ENCODE results near the gene SDR42E2. TPM values are rescaled to one million over a fixed set of nuclear protein-coding genes. Genes with fewer than 3 reads are reported as not detected.
A peak's percentile ranks its signal among the peaks of the same experiment; 100 is the strongest.

The SDR42E2 gene
- polyA plus RNA-seq, 3 donors: 0.16 to 0.23 TPM; not detected in 1

- Mint-ChIP-seq H3K9me3 (no peaks in the 10 kb centered on the region), H3K36me3 (no peaks in the 10 kb centered on the region), H3K27ac (peak overlapping the region in 1 of 7 donors; percentile 33), H3K4me3 (no peak overlapping the region), H3K4me1 (peaks cover 29% of the 10 kb centered on the region), H3K27me3 (ENCODE audit: low read depth in 3 of 3) (peaks cover under 1 to 14% (median 5%) of the 10 kb centered on the region in 3 donors)
- H3K27me3 ChIP-seq (ENCODE audit: control insufficient read depth in 2 of 2, insufficient read depth in 2 of 2, low read length in 2 of 2): no peaks in the 10 kb centered on the region
- H3K4me2 ChIP-seq (replicated peaks; ENCODE audit: extremely low read depth, low read length, poor library complexity, severe bottlenecking): no peak overlapping the region
- H3K27ac ChIP-seq (ENCODE audit: low read depth in 1 of 2, low read length in 2 of 2): no peak overlapping the region
- DNase-seq: no peak
- intact Hi-C loops (cut with micrococcal nuclease): loop anchor here (2.0 kb wide), 1 partner anchor 187 kb away; the partner anchor contains the start of gene PDZD9 (in 2 of the 2)
- H3K36me3 ChIP-seq (replicated peaks in 1 of 2; ENCODE audit: control insufficient read depth in 1 of 2, insufficient read depth in 2 of 2, low read length in 2 of 2): no peaks in the 10 kb centered on the region
- WGBS (ENCODE audit: insufficient coverage): 58% methylated on average over 2 of the region's 2 CpGs
- H2AFZ ChIP-seq (ENCODE audit: insufficient read depth, low read depth, low read length, poor library complexity, severe bottlenecking): no peak overlapping the region
- H3K4me1 ChIP-seq (ENCODE audit: control insufficient read depth in 1 of 2, insufficient read depth in 2 of 2, low read length in 2 of 2): peaks cover 32 to 33% of the 10 kb centered on the region in 2 donors
- no peak overlapping the region for H3K9ac ChIP-seq (ENCODE audit: insufficient read depth, low read length, poor library complexity, severe bottlenecking)
- no peak overlapping the region for H3K4me3 ChIP-seq (replicated peaks in 1 of 3; ENCODE audit: low read depth in 2 of 3, low read length in 3 of 3)
- no peak for TF ChIP-seq CTCF (IDR thresholded peaks at IDR 0.05)
- no peaks in the 10 kb centered on the region for H4K20me1 ChIP-seq (ENCODE audit: insufficient read depth, low read length)
- no peaks in the 10 kb centered on the region for H3K9me3 ChIP-seq (replicated peaks in 1 of 2; ENCODE audit: control insufficient read depth in 1 of 2, insufficient read depth in 1 of 2, low read length in 2 of 2)
- H3K79me2 ChIP-seq (ENCODE audit: insufficient read depth, low read length): no peaks in the 10 kb centered on the region
These were observed 25.9 kb downstream of the SDR42E2 start for GRCh38 chr16:22188267-22188594.

GRCh38 chr16:22188595-22189442, 26.5 kb downstream of the SDR42E2 start:
- Mint-ChIP-seq H3K4me1 (peaks cover 29% of the 10 kb centered on the region), H3K27me3 (ENCODE audit: low read depth in 3 of 3) (peaks cover 1 to 14% (median 10%) of the 10 kb centered on the region in 3 donors), H3K36me3 (no peaks in the 10 kb centered on the region), H3K4me3 (peak overlapping the region; percentile 88 to 91), H3K9me3 (no peaks in the 10 kb centered on the region), H3K27ac (peak overlapping the region in 5 of 7 donors; percentile 30 to 86 (median 43))
- Histone ChIP-seq H3K4me3 (replicated peaks in 1 of 3; ENCODE audit: low read depth in 2 of 3, low read length in 3 of 3) (peak overlapping the region in 1 of 3 experiments; percentile 82), H3K9ac (ENCODE audit: insufficient read depth, low read length, poor library complexity, severe bottlenecking) (no peak overlapping the region), H3K27me3 (ENCODE audit: control insufficient read depth in 2 of 2, insufficient read depth in 2 of 2, low read length in 2 of 2) (no peaks in the 10 kb centered on the region), H3K79me2 (ENCODE audit: insufficient read depth, low read length) (no peaks in the 10 kb centered on the region), H3K9me3 (replicated peaks in 1 of 2; ENCODE audit: control insufficient read depth in 1 of 2, insufficient read depth in 1 of 2, low read length in 2 of 2) (no peaks in the 10 kb centered on the region), H2AFZ (ENCODE audit: insufficient read depth, low read depth, low read length, poor library complexity, severe bottlenecking) (peak overlapping the region; percentile 84), H3K36me3 (replicated peaks in 1 of 2; ENCODE audit: control insufficient read depth in 1 of 2, insufficient read depth in 2 of 2, low read length in 2 of 2) (no peaks in the 10 kb centered on the region), H3K4me1 (ENCODE audit: control insufficient read depth in 1 of 2, insufficient read depth in 2 of 2, low read length in 2 of 2) (peaks cover 32 to 33% of the 10 kb centered on the region in 2 donors), H4K20me1 (ENCODE audit: insufficient read depth, low read length) (no peaks in the 10 kb centered on the region), H3K4me2 (replicated peaks; ENCODE audit: extremely low read depth, low read length, poor library complexity, severe bottlenecking) (peak overlapping the region; percentile 78), H3K27ac (ENCODE audit: low read depth in 1 of 2, low read length in 2 of 2) (no peak overlapping the region)
- intact Hi-C loops (cut with micrococcal nuclease): loop anchor here (2.0 kb wide), 1 partner anchor 188 kb away; the partner anchor contains the start of gene PDZD9 (in 2 of the 2)
- peak; percentile 64 to 88 (median 78) for DNase-seq
- 7% methylated on average over 5 of the region's 8 CpGs for WGBS (ENCODE audit: insufficient coverage)
- TF ChIP-seq CTCF (IDR thresholded peaks at IDR 0.05): peak; percentile 85
